Measurements from ENCODE around the gene SLC4A2.

- TF ChIP-seq CTCF (conservative IDR thresholded peaks at IDR 0.05; ENCODE audit: low read length) (no peak), EZH2phosphoT487 (IDR thresholded peaks at IDR 0.05; ENCODE audit: borderline replicate concordance, low read depth, low read length) (no peak)
These were observed 24.2 kb upstream of the SLC4A2 start for GRCh38 chr7:151035026-151035717.

Data from OCI-LY7 (cell line).